ENCODE data around the gene FRS2. TPM values are rescaled to one million over a fixed set of nuclear protein-coding genes. Genes with fewer than 3 reads are reported as not detected.

FRS2 gene
- total and polyA plus RNA-seq, 2 of the 4 experiments (the other 2 are of a cell fraction) = 12.4 to 58.3 TPM

GRCh38 chr12:69502345-69503081 lies 32.3 kb downstream of the FRS2 start:
- H2BK15ac ChIP-seq (ENCODE audit: low read depth, low read length) = no peak overlapping the region
- no peak overlapping the region for H3K27ac ChIP-seq (ENCODE audit: insufficient read depth, low read length)
- no TSS peak for BruUV-seq (replicated peaks)
- intact Hi-C loops (cut with micrococcal nuclease) = no loop called here
- ChIA-PET CTCF (interaction anchor here (0.5 to 0.9 kb wide), 3 partner anchors 19 to 235 kb away, joined by 3 to 4 read pairs (median 3); no protein-coding TSS in a partner anchor), POLR2A (ENCODE audit: unreplicated experiment) (no interaction called here)
- no peak overlapping the region for H3K18ac ChIP-seq (ENCODE audit: low read depth, low read length)
- H2AK9ac ChIP-seq (replicated peaks; ENCODE audit: low read depth, low read length, poor library complexity) = no peak overlapping the region
- peaks cover 13% of the 10 kb centered on the region for H3K9me1 ChIP-seq (ENCODE audit: insufficient read depth, low read length)
- no peak overlapping the region for H3K56ac ChIP-seq (ENCODE audit: extremely low read depth, insufficient read depth, low read length)
- H3K23ac ChIP-seq (ENCODE audit: low read depth, low read length) = no peak overlapping the region
- in situ Hi-C loops (cut with MboI; ENCODE audit: low sequenced_read_pairs) = no loop called here
- H4K91ac ChIP-seq (ENCODE audit: insufficient read depth, low read depth, low read length) = no peak overlapping the region
- no peaks in the 10 kb centered on the region for H3K36me3 ChIP-seq (ENCODE audit: control insufficient read depth, insufficient read depth, low read length)
- H4K5ac ChIP-seq (ENCODE audit: low read depth, low read length) = no peak overlapping the region
- no peak for DNase-seq
- peaks cover 62% of the 10 kb centered on the region for H4K20me1 ChIP-seq (ENCODE audit: insufficient read depth, low read length)
- no peak for ATAC-seq (ENCODE audit: low read depth)
- dilution Hi-C loops (cut with HindIII; ENCODE audit: low sequenced_read_pairs, unreplicated experiment) = no loop called here
- no peak overlapping the region for H3K4me3 ChIP-seq (ENCODE audit: insufficient read depth, low read depth, low read length)
- H3K27me3 ChIP-seq (ENCODE audit: control insufficient read depth, insufficient read depth, low read length) = no peaks in the 10 kb centered on the region
- peaks cover 2% of the 10 kb centered on the region; the same call in 1 of the 2 replicates for H3K4me1 ChIP-seq (ENCODE audit: control insufficient read depth, insufficient read depth, low read length)
- no peak overlapping the region for H2BK20ac ChIP-seq (ENCODE audit: low read depth, low read length)
- no peak overlapping the region for H3K9ac ChIP-seq (ENCODE audit: low read depth, low read length)
- no peak overlapping the region for H4K8ac ChIP-seq (ENCODE audit: low read depth in 2 of 2, low read length in 2 of 2)
- H2AK5ac ChIP-seq (ENCODE audit: low read depth, low read length) = no peak overlapping the region
- H3K9me3 ChIP-seq (ENCODE audit: control insufficient read depth, insufficient read depth, low read length) = no peaks in the 10 kb centered on the region
- no peak overlapping the region for H2BK120ac ChIP-seq (ENCODE audit: low read depth, low read length)
- no peak overlapping the region for H3K4ac ChIP-seq (ENCODE audit: low read depth, low read length)
- H3K4me2 ChIP-seq (ENCODE audit: low read depth, low read length) = no peak overlapping the region
- H3K14ac ChIP-seq (replicated peaks; ENCODE audit: low read depth, low read length) = no peak overlapping the region
- H3K79me1 ChIP-seq (ENCODE audit: low read depth in 1 of 2, low read length in 2 of 2) = peaks cover 27 to 72% of the 10 kb centered on the region in 2 experiments
- TF ChIP-seq NFE2L2 (IDR thresholded peaks at IDR 0.05; ENCODE audit: low read depth, low read length) (no peak), RAD21 (IDR thresholded peaks at IDR 0.05; ENCODE audit: low read length) (no peak), ELK1 (IDR thresholded peaks at IDR 0.05; ENCODE audit: borderline replicate concordance, low read depth, low read length) (no peak), CEBPB (IDR thresholded peaks at IDR 0.05; ENCODE audit: low read depth, low read length) (no peak), CHD1 (IDR thresholded peaks at IDR 0.05; ENCODE audit: low read depth, low read length) (no peak), MAFK (IDR thresholded peaks at IDR 0.05; ENCODE audit: low read depth, low read length) (no peak), MXI1 (IDR thresholded peaks at IDR 0.05; ENCODE audit: borderline replicate concordance, low read depth, low read length) (no peak), USF2 (IDR thresholded peaks at IDR 0.05; ENCODE audit: low read depth, low read length) (no peak), SMC3 (IDR thresholded peaks at IDR 0.05; ENCODE audit: low read depth, low read length) (no peak), FOS (IDR thresholded peaks at IDR 0.05; ENCODE audit: low read depth, low read length) (no peak), CTCF (conservative IDR thresholded peaks at IDR 0.05; ENCODE audit: low read depth, low read length) (no peak), RFX5 (IDR thresholded peaks at IDR 0.05; ENCODE audit: low read depth, low read length) (no peak), BHLHE40 (IDR thresholded peaks at IDR 0.05; ENCODE audit: low read depth, low read length) (no peak), MAZ (IDR thresholded peaks at IDR 0.05; ENCODE audit: borderline replicate concordance, low read depth, low read length) (no peak), RCOR1 (IDR thresholded peaks at IDR 0.05; ENCODE audit: insufficient replicate concordance, low read length) (no peak), POLR2A (IDR thresholded peaks at IDR 0.05; ENCODE audit: low read depth, low read length) (no peak)
- no peak overlapping the region for H2AFZ ChIP-seq (replicated peaks; ENCODE audit: low read length, poor library complexity)
- WGBS, 2 experiments (ENCODE audit: extremely low coverage in 2 of 2, insufficient read length in 1 of 2) = no CpG with 5 or more reads among the region's 8 CpGs
- H2BK5ac ChIP-seq (ENCODE audit: low read depth, low read length, poor library complexity, severe bottlenecking) = no peak overlapping the region
